SIG-M5 (cell line): ENCODE measurements around the gene SDS.

Experiments used
- DNase-seq: peaks from one replicate; lab custom pipeline; 2025; lab: John Stamatoyannopoulos, UW

SDS gene

DNA sequence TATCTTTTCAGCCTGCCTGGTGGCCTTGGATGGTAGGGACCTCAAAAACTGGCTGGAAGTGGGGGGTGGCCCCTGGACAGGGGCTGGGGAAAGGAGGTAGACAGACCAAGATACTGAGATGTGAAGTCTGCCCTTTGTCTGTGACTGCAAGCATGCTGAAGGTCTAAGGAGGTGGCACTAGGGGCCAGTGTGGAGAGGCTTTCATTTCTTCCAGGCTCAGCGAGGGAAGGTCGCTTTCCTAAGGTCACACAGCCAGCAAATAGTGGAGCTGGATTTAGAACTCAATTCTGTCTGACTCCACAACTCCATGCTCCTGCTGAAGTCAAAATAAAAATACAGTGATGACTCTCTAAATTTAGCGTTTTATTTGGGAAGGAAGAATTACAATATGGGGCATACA, 56.6 kb downstream of the SDS start:
- no peak for DNase-seq

DNA sequence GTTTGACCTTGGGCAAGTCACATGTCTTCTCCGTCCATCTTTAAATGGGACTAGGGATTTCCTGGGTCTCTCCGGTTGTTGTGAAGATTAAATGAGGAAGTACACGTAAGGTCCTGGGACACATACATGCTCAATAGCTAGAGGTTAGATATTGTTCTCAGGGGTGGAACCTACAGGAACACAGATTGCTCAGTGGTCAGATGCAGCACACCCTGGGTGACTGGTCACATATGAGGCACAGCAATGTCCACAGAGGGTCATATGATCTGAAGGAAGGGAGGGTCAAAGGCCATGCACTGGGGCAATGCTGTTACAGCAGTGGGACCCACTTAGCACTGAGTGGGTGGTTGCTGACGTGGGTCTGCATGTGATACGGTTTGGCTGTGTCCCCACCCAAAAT, 57.3 kb downstream of the SDS start:
- DNase-seq, result no peak

DNA sequence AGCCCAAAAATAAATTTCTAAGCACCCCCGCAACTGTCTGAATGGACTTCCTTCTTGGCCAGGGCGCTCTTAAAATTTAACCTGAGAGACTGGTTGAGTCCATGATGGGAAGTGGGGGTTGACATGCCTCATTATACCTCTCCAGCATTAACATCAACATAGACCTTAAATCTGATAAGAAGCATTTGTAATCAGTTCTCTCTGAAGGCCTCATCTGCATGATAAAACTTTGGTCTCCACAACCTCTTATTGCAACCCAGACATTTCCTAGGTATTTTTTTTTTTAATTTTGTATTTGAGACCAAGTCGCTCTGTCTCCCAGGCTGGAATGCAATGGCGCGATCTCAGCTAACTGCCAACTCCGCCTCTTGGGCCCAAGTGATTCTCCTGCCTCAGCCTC, 58.4 kb downstream of the SDS start:
- DNase-seq, result no peak
